ENCODE measurements around the gene HOXA13.

HOXA13 gene

DNA sequence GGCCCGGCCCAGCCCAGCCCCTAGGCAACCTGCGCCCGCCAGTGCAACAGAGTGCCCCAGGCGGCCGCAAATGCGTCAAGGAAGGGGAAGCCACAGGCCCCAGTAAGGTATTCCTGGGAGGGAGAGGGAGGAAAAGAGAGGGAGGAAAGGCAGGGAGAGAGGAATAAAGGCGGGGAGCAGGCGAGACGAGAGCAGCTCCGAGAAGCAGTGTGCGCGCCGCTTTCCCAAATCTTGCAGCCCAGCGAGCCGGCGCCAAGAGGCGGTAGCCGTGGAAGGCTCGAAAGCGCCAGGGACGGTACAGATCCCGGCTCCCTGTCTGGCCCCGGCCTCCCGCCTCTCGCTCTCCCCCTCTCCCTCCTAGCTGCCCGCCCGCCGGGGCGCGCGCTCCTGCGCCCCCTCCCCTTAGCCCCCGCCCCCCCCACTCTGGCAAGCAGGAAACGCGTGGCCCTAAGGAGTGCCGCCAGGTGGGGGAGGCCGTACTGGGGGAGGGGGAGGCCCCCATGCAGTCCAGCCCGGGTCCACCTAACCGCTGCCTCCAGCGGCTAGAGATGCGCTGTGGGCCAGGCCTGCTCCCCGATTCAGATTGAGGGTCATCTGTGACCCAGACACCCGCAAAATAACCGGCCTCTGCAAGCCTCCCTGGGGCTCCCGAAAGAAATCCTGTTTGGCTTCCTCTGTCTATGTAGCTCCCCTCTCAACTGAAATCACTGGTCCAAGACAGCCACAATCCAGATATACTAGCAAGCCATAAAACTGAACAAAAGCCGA, 30.0 kb downstream of the HOXA13 start:
- no peak for DNase-seq

DNA sequence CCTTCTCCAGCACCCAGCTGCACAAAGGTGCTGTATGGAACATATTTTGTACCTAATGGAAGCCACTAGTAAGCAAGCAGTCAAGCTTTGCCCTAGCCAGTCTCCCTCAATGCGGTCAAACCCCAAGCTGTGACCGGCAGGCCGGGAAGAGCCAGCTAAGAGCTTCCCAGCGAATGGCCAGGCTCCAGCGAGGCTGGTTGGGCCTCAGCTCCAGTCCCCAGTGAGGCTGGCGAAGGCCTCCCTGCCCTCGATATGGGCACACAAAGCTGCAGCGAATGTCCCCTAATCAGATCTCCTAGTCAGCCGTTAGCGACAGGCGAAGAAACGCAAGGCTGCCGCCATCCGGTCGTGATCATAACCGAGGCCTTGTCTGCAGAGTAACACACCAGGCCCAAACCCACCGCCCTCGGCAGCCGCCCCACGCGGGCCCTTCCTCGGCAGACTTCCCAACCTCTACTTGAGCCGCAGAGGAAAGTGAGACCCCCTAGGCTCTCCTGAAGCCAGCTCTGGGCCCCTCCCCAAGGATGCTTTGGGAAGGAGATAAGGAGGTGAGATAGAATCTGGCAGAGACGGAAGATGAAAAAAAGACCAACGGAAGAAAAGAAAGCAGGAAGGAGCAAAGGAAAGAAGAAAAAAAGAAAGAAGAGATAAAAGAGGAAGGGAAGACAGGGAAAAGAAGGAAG, 31.5 kb downstream of the HOXA13 start:
- DNase-seq: peak; percentile 27

DNA sequence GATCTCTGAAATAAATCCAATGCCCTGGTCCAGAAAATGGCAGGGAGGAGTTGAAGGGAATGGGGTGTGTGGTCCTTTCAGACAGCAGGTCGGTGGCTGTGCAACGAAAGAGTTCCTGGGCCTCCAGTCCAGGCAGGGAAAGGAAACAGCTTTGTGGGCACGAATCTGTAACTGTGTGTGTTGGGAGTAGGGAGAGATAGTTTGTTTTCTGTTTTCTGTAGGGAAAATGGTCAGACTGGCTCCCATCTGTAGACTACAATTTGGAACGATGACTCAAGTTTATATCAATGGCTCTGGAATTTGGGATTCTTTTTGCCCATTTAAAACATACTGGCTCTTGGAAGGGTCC, 32.0 kb downstream of the HOXA13 start:
- no peak for DNase-seq

DNA sequence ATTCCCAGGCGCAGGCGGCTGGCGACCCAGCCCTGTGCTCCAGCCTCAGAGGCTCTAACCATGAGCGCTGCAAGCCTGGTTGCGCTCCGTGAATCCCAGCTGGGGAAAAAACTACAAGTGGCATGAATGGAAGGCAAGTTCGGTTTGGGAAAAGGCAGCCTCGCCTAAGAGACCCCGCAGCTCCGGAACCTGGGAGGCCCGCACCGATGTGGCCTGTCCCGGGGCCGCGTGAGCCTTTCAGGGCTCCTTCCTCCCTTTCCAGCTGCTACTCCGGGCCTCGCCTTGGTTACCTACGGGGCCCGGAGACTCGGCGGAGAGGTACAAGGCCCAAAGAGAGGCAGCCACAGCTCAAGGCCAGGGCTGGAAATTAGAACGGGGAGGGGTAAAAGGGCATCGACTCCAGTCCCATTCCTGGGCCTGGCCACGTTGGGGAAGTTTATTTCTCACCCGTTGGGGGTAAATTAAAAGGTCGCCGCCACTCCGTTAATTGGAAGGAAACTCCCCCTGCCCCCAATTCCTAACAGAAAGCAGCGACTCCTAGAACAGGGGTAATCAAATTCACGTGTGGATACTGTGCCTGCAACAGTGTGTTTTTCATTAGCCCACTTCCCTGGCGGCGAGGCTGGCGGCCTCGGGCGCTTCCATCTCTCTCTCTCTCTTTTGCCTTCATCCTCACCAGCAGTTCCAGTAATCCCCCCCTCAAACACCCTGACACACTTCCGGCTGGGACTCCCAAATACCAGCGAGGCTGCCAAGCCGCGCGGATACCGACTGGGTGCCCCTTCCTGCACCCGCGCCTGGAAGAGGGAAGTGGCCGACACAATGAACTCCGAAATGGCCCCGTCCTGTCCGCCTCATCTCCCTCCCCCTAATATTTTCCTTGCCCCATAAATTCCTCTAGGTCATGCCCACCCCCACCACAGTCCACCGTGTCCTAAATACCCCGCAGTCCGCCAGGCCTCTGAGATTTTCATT, 33.1 kb downstream of the HOXA13 start:
- DNase-seq: no peak

DNA sequence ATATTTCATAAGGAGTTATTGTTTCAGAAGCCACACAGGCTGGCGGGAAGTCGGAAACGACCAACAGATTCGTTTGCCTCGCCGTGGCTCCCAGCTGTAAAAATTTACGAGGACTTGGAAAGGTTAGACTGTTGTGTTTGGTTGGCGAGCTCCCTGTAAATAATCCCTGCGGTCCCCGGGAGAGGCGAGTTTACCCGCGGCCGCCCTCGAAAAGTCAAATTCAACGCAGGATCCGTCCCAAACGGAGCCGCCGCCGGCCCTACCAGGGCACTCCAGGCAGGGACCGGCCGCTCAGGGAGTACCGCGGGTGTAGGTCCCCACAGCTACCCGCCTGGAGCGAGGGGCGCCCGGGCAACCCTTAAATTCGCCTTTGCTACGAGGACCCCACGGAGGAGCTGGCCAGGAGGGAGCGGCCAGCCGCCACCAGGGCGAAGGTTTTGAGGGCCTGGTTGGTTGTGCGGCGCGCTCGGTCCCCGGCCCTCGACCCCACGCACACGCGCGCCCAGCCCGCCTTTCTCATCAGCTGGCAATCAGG, 33.8 kb downstream of the HOXA13 start:
- DNase-seq: no peak

DNA sequence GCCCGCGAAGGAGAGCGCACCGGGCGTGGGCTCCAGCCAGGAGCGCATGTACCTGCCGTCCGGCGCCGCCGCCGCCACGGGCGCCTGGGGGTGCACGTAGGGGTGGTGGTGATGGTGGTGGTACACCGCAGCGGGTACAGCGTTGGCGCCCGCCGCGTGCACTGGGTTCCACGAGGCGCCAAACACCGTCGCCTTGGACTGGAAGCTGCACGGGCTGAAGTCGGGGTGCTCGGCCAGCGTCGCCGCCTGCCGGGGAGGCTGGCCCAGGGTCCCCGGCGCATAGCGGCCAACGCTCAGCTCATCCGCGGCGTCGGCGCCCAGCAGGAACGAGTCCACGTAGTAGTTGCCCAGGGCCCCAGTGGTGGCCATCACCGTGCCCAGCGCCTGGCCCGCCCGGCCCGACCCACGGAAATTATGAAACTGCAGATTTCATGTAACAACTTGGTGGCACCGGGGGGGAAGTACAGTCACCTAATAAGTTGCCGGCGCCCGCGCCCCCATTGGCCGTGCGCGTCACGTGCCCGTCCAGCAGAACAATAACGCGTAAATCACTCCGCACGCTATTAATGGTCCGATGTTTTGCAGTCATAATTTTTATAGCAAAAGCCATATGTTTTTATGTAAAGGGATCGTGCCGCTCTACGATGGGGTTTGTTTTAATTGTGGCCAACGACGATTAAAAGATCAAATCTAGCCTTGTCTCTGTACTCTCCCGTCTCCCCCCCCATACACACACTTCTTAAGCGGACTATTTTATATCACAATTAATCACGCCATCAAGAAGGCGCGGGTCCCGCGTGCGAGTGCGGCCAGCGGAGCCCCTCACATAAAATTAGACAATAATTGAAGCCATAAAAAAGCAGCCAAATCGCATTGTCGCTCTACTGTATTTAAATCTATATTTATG, 34.5 kb downstream of the HOXA13 start, which contains the start of gene HOXA9:
HOXA9 (minus strand) TSS at position 449 of the 907 bp plus-strand sequence; CDS start at position 369, 80 bp downstream.
- DNase-seq: no peak

DNA sequence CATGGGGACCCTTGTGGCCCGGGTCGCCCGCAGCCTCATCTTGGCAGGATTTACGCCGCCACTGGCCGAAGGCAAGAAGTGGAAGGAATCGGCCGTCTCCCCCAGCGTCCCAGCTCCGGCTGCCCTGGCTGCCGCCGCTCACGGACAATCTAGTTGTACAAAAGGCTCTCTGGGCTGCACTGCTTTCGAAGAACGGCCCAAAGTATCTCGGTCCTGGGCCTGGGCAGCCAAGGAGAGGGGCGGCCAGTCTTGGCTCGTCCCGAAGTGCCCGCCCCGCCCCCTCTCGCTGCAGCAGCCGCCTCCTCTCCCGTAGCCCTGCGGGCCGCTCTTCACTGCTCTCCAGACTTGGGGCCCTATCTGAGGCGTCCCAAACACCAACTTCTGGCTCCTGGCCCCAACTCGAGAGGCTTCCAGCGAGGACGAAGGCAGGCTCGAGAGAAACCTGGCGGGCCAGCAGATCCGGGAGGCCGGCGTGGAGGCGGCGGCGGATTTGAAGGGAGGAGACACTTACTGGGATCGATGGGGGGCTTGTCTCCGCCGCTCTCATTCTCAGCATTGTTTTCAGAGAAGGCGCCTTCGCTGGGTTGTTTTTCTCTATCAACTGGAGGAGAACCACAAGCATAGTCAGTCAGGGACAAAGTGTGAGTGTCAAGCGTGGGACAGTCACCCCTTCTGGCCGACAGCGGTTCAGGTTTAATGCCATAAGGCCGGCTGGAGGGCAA, 35.4 kb downstream of the HOXA13 start:
- no peak for DNase-seq

DNA sequence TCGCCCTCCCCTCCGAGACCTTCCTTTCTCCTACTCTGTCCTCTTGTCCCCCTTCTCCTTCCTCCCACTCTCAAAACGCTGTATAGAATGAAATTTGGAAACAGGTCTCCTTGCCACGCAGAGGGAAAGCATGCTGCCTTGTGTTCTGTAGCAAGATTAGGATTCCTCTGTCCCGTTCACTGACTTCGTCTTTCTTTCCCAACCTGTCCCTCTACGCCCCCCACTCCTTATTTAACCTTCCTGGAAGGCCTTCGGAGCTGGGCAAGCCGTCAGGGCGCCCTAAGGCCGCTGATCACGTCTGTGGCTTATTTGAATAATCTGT, 35.9 kb downstream of the HOXA13 start:
- DNase-seq: no peak

DNA sequence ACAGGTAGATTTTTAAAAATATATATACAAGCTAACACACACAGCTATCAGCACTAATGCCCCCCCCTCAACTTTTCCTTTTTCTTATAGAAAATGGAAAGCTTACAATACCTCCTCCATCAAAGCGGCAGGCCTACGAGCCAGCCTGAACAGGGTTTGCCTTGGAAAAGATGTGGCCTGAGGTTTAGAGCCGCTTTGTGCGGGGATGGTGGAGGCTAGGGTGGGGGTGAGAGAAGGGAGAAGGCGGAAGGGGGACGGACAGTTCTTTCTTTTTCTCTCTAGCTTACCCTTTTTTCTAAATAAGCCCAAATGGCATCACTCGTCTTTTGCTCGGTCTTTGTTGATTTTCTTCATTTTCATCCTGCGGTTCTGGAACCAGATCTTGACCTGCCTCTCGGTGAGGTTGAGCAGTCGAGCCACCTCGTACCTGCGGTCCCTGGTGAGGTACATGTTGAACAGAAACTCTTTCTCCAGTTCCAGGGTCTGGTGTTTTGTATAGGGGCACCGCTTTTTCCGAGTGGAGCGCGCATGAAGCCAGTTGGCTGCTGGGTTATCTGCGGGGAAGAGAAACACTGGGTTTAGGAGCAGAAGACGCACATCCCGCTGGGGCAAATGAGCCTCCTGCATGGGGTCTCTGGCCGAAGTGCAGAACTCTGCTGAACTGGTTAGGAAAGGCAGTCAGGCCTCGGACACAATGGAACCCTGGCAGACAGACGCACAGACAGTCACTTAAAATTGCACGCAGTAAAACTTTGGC, 36.4 kb downstream of the HOXA13 start:
- no peak for DNase-seq

DNA sequence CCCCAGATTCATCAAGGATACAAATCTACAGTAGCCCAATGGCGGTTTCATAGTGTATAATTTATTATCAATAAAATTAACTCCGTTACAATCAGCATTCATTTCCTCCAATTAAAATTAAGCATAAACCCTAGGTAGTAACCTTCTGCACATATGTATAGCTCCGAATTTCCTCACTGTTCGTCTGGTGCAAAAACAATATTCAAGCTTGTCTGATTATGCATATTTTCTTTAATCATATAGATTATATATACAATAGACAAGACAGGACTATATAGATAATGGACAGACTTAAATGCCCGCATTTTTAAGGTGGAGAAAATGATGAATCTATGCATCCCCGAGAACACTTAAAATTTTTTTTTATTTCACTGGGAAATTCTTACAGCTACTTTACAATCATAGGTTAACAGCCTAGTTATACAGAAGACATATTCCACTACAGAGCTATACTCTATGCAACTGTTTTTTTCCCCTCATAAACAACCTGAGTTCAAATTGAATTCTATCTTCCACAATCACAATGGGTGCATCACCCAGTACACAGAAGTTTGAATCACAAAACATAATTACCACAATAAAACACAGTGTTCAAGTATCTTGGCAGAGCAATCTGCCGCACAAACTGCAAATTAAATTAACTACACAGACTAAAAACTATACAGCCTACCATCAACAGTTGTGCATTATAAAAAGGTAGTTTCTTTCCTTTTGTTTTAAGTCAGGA, 37.2 kb downstream of the HOXA13 start:
- DNase-seq: no peak

DNA sequence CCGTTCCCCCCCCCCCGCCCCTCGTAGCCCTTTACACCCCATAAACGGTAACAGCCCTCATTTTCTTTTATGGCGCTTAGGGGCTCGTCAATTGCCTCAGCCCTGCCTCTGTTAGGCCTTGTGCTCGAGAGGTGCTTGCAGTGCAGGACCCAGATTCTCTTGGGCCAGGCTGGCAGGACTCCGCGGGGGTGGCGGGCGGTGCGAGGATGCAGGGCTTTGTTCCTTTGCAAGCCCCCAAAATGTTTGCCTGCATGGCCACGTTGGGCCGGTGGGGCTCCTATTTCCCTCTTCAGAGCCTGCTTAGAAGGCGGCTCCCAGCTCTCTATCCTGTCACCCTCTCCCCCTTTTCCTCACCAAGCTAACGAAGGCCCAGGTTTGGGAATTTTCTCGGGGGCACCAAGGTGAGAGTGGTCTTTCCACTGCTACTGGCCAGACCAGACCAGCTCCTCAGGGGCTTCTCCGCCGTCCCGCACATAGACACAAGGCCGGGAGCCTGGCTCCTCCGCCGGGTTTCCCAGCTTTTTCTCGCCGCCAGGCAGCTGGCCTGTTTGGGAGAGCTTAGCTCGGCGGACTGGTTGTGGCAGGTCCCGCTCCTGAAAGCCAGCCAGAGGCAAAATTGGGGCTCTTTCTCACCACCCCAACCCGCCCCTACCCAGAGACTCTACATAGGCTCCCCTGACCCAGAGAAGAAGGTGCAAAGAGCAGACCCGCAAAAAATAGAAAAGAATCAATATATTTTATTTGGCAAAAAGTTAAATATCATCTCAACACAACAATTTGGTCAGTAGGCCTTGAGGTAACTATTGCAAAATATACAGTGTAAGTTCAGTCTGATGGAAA, 38.0 kb downstream of the HOXA13 start:
- no peak for DNase-seq

DNA sequence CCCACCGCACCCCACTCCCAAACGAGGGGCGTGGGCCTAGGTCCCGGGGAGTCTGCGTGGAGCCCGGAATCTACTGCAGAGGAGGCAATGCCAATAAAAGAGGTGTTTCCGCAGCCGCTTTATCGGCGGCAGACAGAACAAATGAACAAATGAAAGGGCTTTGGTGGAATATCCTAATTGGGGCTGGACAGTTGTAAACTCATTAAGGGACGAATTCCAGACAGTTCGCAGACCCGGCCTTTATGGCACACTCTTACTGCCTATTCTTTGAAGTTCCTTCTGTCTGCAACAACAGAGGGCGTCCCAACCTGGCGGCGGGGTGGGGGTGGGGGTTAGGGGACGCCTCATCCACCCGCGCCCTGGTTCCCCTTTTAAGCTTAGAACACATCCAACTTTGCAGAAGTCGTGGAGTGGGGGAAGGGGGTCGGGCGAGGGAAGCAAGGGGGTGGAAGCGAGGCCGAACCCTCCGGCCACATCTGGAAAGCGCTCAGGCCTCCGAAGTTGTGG, 38.6 kb downstream of the HOXA13 start:
- no peak for DNase-seq

DNA sequence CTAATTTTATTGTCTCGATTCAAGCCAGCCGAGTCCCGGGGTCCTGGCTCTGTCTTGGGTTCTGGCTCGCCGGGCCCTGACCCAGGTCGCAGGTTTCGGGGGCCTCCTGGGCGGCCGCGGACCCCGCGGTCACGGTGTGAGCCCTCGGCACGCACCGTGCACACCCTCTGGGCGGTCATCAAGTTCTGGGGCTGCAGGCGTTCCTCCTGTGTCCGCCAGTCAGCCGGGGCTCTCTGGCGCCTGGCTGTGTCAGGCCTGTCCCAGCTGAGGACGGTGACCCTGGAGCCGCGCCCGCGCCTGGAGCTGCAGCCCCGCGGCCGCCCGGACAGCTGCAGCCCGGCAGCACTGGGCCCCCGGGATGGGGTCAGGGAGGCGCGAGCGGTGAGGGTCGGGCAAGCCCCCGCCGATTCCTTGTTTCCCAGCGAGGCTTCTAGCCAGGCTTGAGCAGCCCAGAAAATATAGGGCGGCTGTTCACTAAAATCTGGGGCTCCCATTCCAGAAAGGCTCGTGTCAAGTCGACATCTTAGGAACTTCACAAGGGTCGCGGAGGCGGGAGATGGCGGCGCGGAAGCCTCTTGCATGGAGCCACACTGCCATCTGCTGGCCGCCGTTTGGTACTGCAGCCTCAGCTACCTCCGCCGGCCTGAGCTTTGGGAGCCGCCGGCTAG, 39.2 kb downstream of the HOXA13 start:
- no peak for DNase-seq

DNA sequence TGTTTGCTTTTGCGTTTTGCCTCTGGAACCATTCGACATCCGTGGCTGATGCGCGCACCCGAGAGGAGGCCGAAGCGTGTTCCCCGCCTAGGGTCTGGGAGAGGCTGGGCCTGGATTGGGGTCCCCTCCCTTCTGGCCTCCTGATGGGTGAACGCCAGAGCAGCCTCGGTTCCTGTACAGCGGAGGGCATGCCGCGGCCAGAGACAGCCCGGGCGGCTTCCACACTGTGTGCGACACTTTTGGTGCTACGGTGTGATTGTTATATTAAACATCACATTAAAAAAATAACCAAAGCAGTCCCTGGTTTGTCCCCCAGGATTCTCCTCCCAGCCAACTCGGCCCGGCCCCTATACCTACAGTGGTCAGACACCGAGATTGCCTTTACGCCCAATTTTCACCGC, 39.7 kb downstream of the HOXA13 start:
- no peak for DNase-seq

DNA sequence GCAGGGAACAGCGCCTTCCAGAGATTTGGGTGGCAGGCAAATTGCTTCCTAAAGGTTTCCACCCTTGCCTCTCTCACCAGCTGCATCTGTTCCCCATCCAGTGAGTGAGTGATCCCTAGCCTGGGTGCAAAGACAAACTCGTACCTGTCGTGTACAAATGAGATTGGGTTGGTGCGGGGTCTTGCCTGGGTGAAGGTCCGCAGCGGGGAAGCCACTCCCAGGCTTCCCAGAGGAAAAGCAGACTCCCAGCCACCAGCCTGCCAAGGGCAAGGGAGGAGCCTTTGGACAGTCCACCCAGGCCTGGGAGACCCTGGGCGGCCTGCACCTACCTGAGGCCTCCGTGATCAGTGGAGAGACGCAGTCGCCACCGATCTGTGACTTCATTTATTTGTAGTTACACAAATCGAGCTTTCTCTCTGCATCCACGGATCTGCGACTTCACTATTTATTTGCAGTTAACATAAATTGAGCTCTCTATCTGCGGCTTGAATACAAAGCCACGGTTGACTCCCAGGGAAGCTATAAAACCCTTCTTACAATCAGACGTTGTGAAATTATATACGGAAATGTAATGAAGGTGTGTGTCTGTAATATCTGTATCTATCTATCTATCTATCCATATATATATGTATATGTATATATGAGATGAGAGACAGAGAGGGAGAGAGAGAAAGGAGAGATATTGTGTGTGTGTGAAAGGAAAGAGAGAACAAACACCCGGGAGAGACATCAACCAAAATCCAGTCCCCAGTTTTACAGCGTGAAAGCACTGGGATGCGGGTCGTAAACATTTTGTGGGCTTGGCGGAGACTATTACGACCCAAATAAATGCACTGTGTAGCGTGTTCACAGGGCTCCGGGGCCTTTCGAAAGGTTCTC, 40.4 kb downstream of the HOXA13 start:
- DNase-seq: no peak

DNA sequence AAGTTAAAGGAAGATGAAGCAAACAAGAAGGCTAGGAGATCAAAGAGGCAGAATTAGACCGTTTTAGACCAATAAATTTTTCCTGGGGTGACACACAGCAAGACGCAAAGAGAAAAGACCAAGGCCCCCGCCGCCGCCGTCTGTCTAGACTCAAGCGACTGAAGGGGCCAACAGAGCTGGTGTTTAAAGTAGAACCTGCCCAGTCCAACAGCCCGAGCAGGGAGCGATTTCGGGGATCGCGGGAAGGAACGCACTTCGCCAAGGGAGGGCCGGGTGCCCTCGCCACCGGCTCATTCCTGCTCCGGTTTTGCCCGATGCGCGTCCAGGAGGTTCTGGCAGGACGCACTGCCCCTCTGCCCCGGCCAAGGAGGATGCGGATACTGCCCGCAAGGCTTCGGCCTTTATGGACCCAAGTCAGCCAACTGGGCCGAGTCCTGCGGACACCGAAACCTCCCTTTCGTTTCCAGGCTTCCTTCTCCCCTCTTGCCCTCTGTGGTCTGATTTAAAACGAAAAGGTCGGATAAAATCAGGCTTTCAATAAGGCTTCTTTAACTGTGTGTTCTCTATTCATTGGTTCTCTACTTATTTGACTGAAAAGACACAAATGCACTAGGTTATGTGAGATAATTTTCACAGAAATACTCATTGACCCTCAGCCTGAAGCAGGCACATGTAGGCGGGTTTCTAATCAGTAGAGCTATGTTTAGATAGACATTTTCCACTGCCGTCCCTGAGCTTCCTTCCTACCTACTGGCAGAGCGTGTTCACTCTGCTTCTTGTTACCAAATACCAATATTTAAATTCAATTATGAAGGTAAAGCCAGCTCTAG, 41.2 kb downstream of the HOXA13 start:
- no peak for DNase-seq

Data from NCI-H524 treated with DMSO at 0.1 percent for 48 hours (cell line).